HuH-7.5 (cell line): Measurements from ENCODE around the gene MRPL37.
"Not testable (repeated sequence)": the region's sequence is repeated elsewhere in the genome, so short reads cannot be mapped to it uniquely, and the experiment has no call there.

Source experiments
- DNase-seq: peaks from one replicate; pipeline ENCODE4 v3.0.0; 2011; ENCODE audit warnings: low spot score

The MRPL37 gene

DNA sequence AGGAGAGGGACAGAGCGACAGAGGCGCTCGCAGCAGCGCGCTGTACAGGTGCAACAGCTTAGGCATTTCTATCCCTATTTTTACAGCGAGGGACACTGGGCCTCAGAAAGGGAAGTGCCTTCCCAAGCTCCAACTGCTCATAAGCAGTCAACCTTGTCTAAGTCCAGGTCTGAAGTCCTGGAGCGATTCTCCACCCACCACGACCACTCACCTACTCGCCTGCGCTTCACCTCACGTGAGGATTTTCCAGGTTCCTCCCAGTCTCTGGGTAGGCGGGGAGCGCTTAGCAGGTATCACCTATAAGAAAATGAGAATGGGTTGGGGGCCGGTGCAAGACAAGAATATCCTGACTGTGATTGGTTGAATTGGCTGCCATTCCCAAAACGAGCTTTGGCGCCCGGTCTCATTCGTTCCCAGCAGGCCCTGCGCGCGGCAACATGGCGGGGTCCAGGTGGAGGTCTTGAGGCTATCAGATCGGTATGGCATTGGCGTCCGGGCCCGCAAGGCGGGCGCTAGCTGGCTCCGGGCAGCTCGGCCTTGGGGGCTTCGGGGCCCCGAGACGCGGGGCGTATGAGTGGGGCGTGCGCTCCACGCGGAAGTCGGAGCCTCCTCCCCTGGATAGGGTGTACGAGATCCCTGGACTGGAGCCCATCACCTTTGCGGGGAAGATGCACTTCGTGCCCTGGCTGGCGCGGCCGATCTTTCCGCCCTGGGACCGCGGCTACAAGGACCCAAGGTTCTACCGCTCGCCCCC is at the start of gene MRPL37, which contains the start of gene CYB5RL:
TSS of gene MRPL37 (plus strand) at position 403 of the 754 bp plus-strand sequence. CDS start at position 480, 77 bp downstream.
TSS of gene CYB5RL (minus strand) at position 266 of the 754 bp plus-strand sequence. CDS start 4,414 bp downstream, outside the sequence.
- peak; percentile 94 for DNase-seq

DNA sequence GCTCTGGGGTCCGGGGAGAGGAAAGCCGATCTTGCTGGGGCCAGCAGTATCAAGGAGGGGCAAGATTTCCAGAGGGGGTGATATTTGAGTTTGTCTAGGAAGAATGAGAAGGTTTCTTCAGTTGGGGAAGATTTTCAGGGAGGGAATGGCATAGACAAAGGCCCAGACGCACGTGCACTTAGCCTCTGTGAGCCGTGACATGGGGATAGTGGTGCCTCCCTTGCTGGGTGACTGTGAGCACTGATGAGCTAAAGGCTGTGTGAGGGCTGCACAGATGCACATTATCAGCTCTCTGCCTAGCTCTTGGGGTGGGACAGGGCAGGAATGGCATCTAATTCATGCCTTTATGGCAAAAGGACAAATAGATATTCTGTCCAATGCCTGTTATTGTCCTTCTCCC is 49.0 kb upstream of the MRPL37 start:
- no peak for DNase-seq

DNA sequence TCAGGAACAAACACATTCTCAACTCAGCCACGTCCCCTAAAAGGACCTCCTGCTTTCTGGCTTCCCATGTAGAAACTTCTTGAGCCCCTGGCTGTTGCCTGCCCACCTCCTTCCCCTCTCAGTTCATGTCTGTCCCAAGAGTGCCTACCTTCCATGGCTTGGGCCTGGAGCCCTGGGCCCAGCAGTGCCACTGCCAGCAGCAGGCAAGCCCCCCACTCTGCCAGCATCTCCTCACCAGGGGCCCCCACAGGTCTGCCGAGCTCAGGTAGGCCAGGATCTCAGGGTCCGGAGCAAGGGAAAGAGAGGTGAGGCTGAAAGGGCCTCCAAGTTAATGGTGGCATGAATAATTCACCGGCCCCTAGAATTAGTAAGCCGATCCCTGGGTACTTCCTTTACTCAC is 47.3 kb upstream of the MRPL37 start, which contains the start of gene CDCP2:
TSS of gene CDCP2 (minus strand) at position 305 of the 400 bp plus-strand sequence. CDS start at position 227, 78 bp downstream.
- no peak for DNase-seq

DNA sequence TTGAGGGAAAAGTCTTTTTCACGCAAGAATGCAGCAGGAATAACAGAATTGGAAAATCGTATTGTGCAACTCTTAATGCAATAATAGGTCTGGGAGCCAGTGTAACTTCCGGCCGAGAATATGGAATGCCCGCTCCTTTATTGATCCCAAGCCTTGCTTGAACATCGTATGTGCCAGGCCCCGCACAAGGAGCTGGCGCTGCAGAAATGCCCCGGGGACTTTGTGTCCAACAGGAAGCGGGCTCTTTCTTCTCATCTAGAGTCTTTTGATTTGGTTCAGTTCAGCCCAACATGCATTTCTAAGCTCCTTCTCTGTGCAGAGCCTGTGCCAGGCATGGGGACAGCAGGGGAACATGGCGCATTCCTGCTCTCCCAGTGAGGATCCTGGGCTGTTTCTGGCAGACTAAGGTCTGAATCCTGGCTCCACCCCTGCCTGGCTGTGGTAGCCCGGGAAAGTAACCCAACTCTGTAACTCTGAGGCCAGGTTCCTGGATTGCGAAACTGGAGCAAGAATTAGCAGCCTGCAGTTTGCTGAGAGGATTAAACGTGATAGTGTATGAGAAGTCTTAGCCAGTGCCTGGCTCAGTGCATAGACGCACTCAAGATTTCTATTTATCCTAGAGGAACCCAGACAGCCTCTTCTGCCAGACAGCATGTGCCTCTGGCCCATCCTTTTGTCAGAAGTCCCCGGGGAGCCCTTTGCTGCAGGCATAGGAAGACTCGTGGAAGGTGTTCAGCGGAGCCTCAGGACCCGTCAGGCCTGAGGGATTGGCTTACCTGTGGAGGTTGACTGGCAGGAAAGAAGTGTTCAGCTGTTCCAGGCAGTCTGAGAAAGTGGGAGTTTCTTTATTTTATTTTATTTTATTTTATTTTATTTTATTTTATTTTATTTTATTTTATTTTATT is 46.2 kb upstream of the MRPL37 start:
- DNase-seq = peak; percentile 84

DNA sequence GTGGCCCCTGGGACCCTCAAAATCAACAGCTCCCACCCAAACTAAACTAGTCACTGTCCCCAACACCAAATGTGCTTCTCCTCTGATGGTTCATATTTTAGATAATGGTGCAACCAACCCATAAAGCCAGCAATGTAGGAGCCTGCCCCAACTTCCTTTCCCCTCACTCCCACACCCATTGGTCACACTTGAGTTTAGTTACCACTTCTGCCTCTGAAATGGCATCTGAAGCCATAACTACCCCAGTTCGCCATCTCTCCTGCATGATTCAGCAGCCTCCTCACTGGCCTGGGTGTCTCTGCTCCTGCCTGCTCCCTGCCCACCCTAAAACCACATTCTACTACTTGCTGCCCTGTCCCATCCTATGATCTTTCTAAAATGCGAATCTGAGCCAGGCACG is 43.8 kb upstream of the MRPL37 start:
- DNase-seq = no peak

DNA sequence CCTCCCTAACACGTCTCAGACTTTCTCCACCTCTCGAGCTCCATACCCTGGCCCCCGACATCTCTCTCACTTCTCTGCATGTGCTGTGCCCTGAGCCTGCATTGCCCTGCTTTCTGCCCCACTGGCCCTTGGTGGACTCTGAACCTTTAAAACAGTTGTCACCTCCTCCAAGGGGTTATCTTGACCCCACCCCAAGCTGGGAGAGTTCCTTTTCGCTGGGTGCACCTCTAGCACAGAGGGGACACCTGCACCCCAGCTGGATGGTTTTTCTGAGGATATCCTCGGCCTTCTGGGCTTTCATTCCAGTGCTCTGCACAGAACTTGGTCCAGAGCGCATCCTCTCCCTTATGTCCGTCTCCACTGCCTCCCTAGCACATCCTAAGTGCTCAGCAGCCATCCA is 43.0 kb upstream of the MRPL37 start:
- no peak for DNase-seq

DNA sequence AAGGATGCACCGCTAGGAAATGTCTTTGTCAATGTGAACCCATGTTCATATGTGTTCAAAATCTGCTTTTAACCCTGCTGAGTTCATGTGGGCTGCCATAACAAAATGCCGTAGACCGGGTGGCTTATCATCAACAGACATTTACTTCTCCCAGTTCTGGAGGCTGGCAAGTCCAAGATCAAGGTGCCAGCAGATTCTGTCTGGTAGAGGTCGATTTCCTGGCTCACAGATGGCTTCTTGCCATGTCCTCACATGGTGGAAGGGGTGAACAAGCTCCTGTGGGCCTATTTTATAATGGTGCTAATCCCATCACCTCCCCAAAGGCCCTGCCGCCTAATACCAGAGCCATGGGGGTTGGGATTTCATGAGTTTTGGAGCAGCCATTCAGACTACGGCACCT is 42.6 kb upstream of the MRPL37 start:
- DNase-seq = no peak

DNA sequence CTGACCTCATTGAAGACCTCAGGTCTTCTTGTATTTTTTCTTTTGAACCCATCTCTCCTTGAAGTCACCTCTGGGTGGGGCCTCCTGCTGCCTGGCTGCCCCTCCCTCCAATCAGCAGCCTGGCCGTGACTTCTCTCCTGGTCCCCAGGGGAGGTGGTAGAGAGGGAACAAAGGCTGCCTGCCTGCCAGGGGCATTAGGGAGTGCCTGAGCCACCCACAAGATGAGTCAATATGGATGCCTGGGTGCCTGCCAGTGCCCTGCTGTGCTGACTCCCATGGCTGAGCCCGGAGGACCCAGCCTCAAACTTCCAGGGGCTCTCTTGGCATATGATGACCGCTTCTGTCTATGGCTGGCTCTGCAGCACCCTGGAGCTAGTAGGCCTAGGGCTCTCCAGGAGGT is 41.9 kb upstream of the MRPL37 start:
- no peak for DNase-seq

DNA sequence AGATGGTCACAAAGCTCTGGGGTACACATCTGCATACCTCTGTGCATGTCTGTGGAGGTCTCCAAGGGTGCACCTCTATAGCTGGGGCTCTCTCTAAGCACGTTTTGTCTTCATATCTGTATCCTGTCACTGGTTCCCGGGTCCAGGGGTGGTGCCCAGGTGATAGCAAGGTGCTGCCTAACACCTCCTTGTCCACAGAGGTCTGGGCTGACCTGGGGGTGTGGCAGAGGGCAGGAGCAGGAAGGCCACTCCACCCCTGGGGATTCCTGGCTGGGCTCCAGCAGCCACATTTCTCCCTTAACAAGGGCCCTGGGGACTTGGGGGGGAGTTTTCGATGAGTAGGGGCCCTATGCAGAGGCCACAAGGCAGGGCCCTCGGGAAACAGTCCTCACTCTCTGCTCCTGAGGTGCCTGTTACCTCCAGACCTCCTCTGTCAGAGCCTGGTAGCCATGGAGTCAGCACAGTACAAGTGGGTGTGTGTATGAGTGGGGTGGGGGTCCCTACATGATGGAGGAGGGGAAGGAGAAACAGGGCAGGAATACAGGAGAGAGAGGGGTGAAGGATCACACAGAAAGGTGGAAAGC is 40.1 kb upstream of the MRPL37 start:
- DNase-seq = no peak

DNA sequence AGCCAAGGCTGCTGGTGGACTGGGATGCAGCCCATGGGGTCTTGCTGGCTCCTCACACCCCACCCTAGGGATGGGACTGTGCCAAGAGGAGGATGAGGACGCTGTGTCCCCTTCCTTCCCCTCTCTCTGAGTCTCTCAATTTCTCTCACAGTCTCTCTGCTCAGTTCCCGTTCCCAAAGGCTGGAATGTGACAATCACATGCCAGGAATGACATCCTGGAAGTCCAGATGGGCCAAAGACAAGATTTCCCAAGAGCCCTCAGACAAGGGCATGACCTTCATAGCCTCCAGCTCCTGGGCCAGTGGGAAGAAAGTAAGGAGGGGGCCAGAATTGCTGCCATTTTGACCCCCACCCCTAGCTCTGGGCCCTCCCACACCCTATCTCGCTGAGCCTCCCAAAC is 39.6 kb upstream of the MRPL37 start:
- no peak for DNase-seq

DNA sequence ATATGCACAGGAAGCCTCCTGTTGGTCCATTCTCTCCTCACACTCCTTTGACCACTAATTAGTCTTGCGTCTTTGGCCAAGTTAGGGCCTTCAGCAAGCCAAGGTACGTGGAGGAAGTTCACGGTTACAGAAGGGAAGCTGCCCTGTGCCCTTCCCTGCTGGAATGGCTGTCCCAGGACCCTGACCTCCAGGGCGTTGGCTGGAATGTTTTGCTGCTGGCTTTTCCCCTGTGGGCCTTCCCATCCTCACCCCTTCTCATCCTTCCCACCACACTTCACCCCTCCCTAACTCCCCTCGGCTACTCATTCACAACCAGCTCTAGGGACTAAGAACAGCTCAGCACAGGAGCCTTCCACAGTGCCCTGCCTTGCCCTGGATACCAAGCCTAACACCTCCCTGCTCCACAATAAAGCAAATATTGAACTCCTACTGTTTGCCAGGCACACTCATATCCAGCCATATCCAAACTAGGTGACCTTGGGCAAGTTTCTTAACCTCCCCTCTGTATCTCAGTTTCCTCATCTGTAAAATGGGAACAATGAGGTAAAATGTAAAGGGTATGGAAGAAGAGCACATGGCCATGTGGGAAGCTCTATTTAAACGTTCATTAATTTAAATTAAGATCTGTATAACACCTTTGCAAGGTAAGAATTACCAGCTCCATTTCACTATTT is 38.3 kb upstream of the MRPL37 start:
- DNase-seq = no peak

DNA sequence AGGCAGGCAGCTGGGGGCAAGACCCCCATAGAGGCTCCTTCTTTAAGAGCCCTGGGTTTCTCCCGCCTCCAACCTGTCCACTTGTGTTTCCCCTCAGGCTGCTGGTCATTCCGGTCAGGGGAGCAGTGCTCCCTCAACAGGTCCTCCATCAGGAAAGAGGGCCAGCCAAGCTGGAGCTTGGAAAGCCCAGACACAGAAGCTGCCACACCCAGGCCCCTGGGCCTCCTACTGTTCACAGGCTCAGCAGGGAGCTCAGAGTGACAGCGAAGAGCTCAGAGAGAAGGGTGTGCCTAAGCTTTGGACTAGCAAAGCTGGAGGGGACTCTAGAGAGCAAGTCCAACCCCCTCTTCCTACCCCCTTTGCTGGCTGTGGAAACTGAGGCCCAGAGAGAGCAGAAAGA is 36.9 kb upstream of the MRPL37 start:
- no peak for DNase-seq

DNA sequence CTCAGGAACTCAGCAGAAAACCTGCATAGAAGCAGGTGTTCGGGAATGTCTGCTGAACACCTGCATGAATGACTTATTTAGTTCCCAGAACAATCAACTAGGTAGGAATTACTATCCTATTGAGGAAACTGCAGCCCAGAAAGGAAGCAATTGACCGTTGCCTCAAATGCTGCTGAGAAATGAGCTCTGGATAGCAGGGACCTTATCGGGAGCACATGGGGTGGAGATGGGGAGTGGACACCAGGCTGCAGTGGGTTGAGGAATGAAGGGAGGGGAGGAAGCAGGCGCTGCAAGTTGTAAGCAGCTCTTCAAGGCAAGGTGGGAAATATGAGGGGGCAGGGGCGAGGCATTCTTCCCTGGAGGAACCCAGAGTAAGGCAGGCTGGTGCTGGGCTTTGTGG is 36.4 kb upstream of the MRPL37 start:
- no peak for DNase-seq

DNA sequence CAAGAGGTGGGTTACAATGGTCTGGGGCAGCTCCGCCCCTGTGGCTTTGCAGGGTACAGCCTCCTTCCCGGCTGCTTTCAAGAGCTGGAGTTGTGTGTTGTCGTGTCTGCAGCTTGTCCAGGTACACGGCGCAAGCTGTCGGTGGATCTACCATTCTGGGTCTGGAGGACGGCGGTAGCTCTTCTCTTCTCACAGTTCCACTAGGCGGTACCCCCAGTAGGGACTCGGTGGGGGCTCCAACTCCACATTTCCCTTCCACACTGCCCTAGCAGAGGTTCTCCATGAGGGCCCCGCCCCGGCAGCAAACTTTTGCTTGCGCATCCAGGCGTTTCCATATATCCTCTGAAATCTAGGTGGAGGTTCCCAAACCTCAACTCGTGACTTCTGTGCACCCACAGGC is 34.8 kb upstream of the MRPL37 start:
- no peak for DNase-seq

DNA sequence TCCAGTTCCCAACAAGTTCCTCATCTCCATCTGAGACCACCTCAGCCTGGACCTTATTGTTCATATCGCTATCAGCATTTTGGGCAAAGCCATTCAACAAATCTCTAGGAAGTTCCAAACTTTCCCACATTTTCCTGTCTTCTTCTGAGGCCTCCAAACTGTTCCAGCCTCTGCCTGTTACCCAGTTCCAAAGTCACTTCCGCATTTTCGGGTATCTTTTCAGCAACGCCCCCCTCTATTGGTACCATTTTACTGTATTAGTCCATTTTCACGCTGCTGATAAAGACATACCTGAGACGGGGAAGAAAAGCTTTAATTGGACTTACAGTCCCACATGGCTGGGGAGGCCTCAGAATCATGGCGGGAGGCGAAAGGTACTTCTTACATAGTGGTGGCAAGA is 33.6 kb upstream of the MRPL37 start:
- not testable (repeated sequence) for DNase-seq

DNA sequence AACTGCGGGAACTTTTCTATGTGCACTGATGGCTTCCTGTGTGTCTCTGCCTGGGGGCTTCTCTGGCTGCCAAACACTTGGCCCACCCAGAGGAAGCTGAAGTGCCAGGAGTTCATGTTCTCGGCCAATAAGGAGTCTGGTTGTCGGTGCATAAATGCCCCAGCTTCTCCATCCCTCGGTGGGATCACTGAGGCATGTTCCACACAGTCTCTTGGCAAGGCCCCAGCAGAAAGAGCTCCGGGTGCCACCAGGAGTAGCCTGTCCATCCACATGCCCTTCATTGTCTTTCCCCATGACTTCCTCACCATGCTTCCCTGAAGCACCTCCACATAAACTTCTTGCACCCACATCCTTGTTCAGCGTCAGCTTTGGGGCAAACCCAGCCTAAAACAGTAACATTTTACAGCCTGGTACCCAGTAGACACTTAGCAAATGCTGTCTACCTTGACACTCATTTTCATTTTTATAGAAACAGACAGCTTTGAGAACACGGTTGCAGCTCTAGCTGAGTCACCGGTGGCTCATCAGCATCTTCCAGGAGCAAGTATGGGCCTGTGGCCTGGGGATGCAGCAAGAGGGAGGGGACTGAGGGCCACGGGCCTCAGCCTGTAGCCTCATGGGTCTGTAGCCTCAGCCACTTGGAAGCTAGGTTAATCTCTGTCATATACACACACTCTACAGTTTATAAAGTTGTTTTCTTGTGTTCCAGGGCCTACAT is 32.4 kb upstream of the MRPL37 start:
- DNase-seq = no peak

DNA sequence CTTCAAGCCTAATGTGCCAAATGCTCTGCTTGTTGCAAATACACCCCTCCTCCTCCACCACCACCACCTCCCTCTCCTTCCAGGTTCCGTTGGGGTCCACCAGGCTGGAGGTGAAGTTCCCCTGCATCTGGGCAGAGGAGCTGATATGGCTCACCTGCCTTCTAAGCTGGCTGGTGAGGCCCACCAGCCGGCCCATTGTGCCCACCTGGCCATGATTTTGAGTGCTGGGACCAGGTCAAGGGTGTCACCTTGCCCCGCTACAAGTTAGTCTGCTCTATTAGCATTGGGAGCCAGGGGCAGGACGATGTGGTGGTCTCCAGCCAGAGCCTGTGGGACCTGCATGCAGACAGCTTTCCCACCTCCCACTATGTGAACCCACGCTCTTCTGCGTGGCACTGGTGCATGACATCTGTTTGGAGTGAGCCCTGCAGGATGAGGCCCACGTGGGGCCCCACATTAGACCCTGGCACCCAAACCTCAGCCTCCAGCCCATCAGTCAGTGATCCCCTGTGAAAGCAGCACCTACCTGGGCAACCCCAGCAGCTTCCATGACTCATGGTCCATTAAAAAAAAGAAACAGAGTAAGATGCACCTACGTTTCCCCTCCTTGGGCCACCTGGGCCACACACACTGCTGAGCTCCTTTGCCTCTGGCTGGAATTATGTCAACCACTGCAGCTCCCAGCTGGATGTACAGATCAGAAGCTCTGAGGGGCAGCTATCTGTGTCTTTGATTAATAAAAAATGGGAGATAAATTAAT is 31.6 kb upstream of the MRPL37 start:
- DNase-seq = no peak

DNA sequence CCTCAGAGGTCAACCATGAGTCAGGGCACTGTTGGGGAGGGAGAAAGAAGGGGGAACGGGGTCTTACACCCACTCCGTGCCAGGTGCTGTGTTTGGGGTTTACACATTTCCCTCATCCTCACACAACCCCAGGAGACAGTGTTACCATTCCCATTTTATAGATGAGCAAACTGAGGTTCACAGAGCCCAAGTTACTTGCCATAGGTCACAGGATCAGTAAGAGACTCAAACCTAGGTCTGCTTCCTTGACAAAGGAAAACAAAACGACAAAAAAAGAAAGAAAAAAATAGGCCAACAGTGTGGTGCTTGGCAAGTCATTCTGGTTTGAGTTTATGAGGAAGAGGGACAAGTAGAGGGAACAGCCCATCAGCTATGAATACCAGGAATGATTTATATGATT is 30.9 kb upstream of the MRPL37 start:
- no peak for DNase-seq

DNA sequence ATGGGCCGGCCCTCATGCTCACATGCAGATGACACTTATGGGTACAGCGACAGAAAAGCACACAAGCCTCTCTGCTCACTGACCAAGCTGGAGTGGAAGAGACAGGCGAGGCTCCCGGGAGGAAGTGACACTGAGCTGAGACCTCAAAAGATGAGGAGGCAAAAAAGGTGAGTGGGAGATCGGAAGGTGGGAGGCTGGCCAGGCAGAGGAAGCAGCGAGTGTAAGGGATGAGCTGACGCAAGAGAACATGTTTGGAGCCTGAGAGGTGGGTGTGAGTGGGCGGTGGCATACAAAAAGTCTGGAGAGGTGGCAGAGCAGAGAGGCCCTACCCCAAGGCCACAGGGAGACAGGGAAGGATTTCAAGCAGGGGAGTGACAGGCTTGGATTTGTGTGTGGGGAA is 29.0 kb upstream of the MRPL37 start:
- no peak for DNase-seq

DNA sequence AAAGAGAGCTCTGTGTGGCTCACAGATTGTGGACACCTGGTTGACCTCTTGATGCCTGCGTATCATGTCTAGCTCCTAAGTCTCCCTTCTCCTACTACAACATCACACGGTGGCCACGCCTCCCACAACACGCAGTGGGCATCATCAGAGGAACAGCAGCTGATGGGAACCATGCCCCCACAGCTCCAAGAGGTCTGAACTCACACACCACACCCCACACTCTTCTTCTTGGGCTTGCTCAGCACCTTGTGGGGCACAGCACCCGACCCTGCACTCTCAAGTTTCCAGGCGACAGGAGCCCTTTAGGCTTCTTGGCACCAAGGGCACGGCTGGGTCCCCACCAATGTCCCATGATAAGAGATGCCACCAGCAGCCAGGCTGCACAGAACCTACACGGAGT is 28.4 kb upstream of the MRPL37 start:
- DNase-seq = no peak
